ENCODE results near the gene ARID4B.

DNA sequence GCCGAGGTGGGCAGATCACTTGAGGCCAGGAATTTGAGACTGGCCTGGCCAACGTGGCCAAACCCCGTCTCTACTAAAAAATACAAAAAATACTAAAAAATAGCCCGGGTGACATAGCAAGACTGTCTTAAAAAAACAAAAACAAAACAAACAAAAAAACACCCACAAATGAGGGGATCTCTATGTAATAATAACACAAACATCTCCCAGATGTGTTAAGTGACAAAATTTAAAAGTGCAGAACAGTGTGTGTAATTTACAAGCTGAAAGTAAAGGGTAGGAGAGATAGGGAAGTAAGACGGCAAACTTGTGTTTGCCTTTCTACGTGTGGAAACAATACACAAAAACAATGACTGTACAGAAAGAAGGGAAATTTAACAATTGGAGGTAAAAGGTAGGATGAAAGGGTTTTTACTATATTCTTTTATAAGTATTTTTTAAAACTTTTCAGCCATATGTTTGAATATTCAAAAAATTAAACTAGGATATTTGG lies 36.3 kb downstream of the ARID4B start:
- TF ChIP-seq, protein P1, sequence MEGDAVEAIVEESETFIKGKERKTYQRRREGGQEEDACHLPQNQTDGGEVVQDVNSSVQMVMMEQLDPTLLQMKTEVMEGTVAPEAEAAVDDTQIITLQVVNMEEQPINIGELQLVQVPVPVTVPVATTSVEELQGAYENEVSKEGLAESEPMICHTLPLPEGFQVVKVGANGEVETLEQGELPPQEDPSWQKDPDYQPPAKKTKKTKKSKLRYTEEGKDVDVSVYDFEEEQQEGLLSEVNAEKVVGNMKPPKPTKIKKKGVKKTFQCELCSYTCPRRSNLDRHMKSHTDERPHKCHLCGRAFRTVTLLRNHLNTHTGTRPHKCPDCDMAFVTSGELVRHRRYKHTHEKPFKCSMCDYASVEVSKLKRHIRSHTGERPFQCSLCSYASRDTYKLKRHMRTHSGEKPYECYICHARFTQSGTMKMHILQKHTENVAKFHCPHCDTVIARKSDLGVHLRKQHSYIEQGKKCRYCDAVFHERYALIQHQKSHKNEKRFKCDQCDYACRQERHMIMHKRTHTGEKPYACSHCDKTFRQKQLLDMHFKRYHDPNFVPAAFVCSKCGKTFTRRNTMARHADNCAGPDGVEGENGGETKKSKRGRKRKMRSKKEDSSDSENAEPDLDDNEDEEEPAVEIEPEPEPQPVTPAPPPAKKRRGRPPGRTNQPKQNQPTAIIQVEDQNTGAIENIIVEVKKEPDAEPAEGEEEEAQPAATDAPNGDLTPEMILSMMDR (conservative IDR thresholded peaks at IDR 0.05; ENCODE audit: low read depth, low read length) = no peak
- TF ChIP-seq EZH2 (IDR thresholded peaks at IDR 0.05; ENCODE audit: borderline replicate concordance, low read depth, low read length, poor library complexity, severe bottlenecking) = no peak

Data from A673 (cell line).